ENCODE data around the gene PTPN14. TPM values are rescaled to one million over a fixed set of nuclear protein-coding genes. Genes with fewer than 3 reads are reported as not detected.

PTPN14 gene
- total and polyA plus RNA-seq, 2 of the 8 experiments (the other 6 are each of a cell fraction or from before 2014, with no cell fraction given) = 14.4 to 93.6 TPM

- TF ChIP-seq SP2 (IDR thresholded peaks at IDR 0.05; ENCODE audit: low read length) (no peak), CTBP2 (IDR thresholded peaks at IDR 0.05; ENCODE audit: borderline replicate concordance, insufficient read depth, insufficient read length, low read length) (no peak), TCF12 (IDR thresholded peaks at IDR 0.05; ENCODE audit: low read depth, low read length) (no peak)
Measured at GRCh38 chr1:214538496-214538895, 12.9 kb downstream of the PTPN14 start (continued).
